Measurements from ENCODE around the gene GUSB.
"Not testable (repeated sequence)": the region's sequence is repeated elsewhere in the genome, so short reads cannot be mapped to it uniquely, and the experiment has no call there.

GUSB gene

GRCh38 chr7:65981965-65982792, at the start of gene GUSB:
TSS of gene GUSB (minus strand) at chr7:65982213. CDS start at chr7:65982183, 30 bp downstream.
- FAIRE-seq: no peak

GRCh38 chr7:66028342-66028741, 46.3 kb upstream of the GUSB start:
- not testable (repeated sequence) for FAIRE-seq

GRCh38 chr7:66016131-66016461, 34.1 kb upstream of the GUSB start:
- FAIRE-seq: no peak

GRCh38 chr7:66015440-66016130, 33.6 kb upstream of the GUSB start:
- no peak for FAIRE-seq

- no peak for FAIRE-seq
Measured at GRCh38 chr7:66013938-66014337, 31.9 kb upstream of the GUSB start.

- FAIRE-seq: no peak
Measured at GRCh38 chr7:66007232-66007631, 25.2 kb upstream of the GUSB start.

GRCh38 chr7:66005115-66005671, 23.2 kb upstream of the GUSB start:
- FAIRE-seq: not testable (repeated sequence)

- not testable (repeated sequence) for FAIRE-seq
Measured at GRCh38 chr7:66000823-66001417, 18.9 kb upstream of the GUSB start.

GRCh38 chr7:65994984-65995383, 13.0 kb upstream of the GUSB start:
- not testable (repeated sequence) for FAIRE-seq

- no peak for FAIRE-seq
Measured at GRCh38 chr7:65992526-65992925, 10.5 kb upstream of the GUSB start.

- not testable (repeated sequence) for FAIRE-seq
Measured at GRCh38 chr7:65991829-65992228, 9.8 kb upstream of the GUSB start.

GRCh38 chr7:65989694-65990080, 7.7 kb upstream of the GUSB start:
- no peak for FAIRE-seq

- FAIRE-seq: not testable (repeated sequence)
Measured at GRCh38 chr7:65988503-65988902, 6.5 kb upstream of the GUSB start.

GRCh38 chr7:65988084-65988483, 6.1 kb upstream of the GUSB start:
- FAIRE-seq: no peak

GRCh38 chr7:65983965-65984658, 2.1 kb upstream of the GUSB start:
- FAIRE-seq: no peak

- FAIRE-seq: no peak
Measured at GRCh38 chr7:65980478-65981250, 1.3 kb downstream of the GUSB start.

- no peak for FAIRE-seq
Measured at GRCh38 chr7:65979583-65980477, 2.2 kb downstream of the GUSB start.

GRCh38 chr7:65978891-65979582, 3.0 kb downstream of the GUSB start:
- no peak for FAIRE-seq

GRCh38 chr7:65976659-65977196, 5.3 kb downstream of the GUSB start:
- no peak for FAIRE-seq

GRCh38 chr7:65975814-65976445, 6.1 kb downstream of the GUSB start:
- no peak for FAIRE-seq

All from A204.1 (cell line).